ENCODE measurements around the gene BACH2.

GRCh38 chr6:90019216-90019615 is 277.4 kb downstream of the BACH2 start:
- no peak for TF ChIP-seq REST (IDR thresholded peaks at IDR 0.05; ENCODE audit: insufficient replicate concordance, low read depth)
- TF ChIP-seq CTCF (IDR thresholded peaks at IDR 0.05; ENCODE audit: insufficient read depth, low read length): no peak
